Urinary bladder (tissue), 4 donors: Measurements from ENCODE around the gene SSNA1. TPM values are rescaled to one million over a fixed set of nuclear protein-coding genes. Genes with fewer than 3 reads are reported as not detected.

Experiments used
- DNase-seq: peaks from one replicate; pipeline ENCODE4 v3.0.0-alpha.2; 2015; ENCODE audit errors: extremely low spot score
- H3K27ac ChIP-seq: one replicate; pipeline ENCODE4 v1.5.1; 2013; ENCODE audit warnings: low read depth, mild to moderate bottlenecking, moderate library complexity
- H3K36me3 ChIP-seq: one replicate; pipeline ENCODE4 v1.6.1; 2013; ENCODE audit warnings: mild to moderate bottlenecking, moderate library complexity; ENCODE audit not compliant: insufficient read depth
- H3K4me1 ChIP-seq: one replicate; pipeline ENCODE4 v1.6.1; 2013; ENCODE audit warnings: mild to moderate bottlenecking, moderate library complexity; ENCODE audit not compliant: insufficient read depth
- H3K4me3 ChIP-seq: one replicate; pipeline ENCODE4 v1.5.1; 2013; ENCODE audit warnings: low read depth, low read length
- WGBS: extraction: QIAGEN DNeasy Blood & Tissue Kit; methylation state at CpG from one replicate; pipeline ENCODE4 v1.1.7; 2013; 5-methylcytosine and 5-hydroxymethylcytosine counted together
- polyA plus RNA-seq: library from polyadenylated mRNA; stranded (reverse); fragments of 200-250 nt; gene quantifications from one replicate; pipeline ENCODE4 v1.2.3, GENCODE V29; 2013
- total RNA-seq: library from RNA; depleted of rRNA; stranded (reverse); fragments of >200 nt; gene quantifications from one replicate; pipeline ENCODE4 v1.2.3, GENCODE V29; 2014
- donor health status: healthy with polysubstance abuse.
- donor health status: healthy.

SSNA1 gene
- total and polyA plus RNA-seq, 2 donors = 21.4 to 94.1 TPM

GRCh38 chr9:137217276-137218211 lies 29.1 kb downstream of the SSNA1 start:
- no peak overlapping the region for H3K4me3 ChIP-seq
- no peak for DNase-seq
- no peaks in the 10 kb centered on the region for H3K4me1 ChIP-seq
- 61% methylated on average over 36 of the region's 36 CpGs for WGBS
- no peaks in the 10 kb centered on the region for H3K36me3 ChIP-seq
- peak overlapping the region; percentile 64 for H3K27ac ChIP-seq

DNA sequence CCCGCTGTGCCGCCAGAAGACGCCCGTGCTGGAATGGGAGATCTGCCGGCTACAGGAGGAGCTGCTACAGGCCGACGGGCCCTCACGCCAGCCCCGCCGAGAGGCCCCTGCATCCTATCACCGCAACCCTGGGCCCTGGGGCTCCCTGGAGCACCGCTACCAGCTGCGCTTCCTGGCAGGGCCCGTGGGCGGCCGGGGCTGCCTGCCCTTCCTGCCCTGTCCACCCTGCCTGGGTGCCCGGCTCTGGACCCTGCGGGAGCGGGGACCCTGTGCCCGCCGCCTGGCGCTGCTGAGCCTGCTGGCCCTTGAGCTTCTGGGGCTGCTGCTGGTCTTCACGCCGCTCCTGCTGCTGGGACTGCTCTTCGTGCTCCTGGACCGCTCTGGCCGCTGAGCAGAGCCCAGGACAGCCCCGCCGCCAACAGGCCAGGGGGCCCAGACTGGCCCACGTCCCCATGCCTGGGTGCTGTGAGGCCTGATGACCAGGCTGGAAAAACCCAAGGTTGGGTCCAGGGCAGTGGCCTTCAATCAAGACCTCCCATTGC lies 29.8 kb downstream of the SSNA1 start:
- Histone ChIP-seq H3K36me3 (no peaks in the 10 kb centered on the region), H3K4me3 (no peak overlapping the region), H3K4me1 (no peaks in the 10 kb centered on the region), H3K27ac (no peak overlapping the region)
- no peak for DNase-seq
- WGBS = 89% methylated on average over 30 of the region's 30 CpGs

DNA sequence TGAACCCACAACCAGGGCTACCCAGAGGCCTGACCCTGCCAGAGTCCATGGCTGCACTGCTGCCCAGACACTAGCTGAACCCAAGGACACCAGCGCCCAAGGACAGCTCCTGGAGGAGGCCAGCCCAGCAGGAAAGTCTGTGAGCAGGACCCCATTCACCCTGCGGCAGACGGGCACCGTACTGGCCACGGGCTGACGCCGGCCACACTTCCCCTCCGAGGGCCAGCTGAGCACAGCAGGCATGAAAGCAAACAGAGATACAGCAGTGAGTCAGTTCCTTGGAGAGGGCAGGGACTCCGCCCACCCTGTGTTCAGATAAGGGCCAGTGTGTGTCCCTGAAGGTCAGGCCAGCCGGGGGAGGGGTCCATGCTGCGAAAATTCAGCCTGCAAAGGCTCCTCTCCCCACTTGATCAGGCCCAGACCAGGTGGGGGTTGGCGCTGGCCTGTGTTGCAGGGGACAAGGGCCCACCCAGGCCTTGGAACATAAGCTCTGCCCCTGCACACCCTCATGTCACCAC lies 30.3 kb downstream of the SSNA1 start:
- DNase-seq = no peak
- H3K27ac ChIP-seq = no peak overlapping the region
- no peaks in the 10 kb centered on the region for H3K4me1 ChIP-seq
- H3K36me3 ChIP-seq = no peaks in the 10 kb centered on the region
- no peak overlapping the region for H3K4me3 ChIP-seq
- WGBS = 72% methylated on average over 12 of the region's 12 CpGs

DNA sequence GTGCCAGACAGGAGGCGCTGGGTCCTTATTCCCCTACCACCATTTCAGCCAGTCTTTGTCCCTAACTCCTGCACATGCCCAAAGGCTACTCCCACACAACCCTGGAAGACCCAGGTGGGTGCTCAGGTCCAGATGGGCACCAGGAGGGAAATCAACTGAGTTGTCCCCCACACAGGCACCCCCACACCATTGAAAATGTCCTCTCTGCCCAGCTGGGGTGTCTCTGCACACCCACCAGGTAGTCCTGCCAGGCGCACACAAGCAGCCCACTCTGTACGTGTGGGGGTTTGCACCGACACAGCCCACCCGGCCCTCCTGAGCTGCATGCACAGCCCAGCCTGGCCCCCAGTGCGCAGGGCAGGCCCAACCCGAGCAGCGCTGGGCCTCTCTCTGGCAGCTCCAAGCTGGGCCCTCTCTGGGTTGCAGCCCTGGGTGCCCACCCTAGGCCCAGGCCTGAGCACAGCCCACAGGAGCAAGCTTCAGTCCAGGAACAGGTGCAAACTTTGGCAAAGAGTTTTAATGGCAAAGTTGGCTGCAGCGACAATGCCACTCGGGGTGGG lies 31.4 kb downstream of the SSNA1 start:
- no peak overlapping the region for H3K27ac ChIP-seq
- H3K4me3 ChIP-seq = no peak overlapping the region
- DNase-seq = no peak
- WGBS = 91% methylated on average over 10 of the region's 10 CpGs
- H3K4me1 ChIP-seq = peaks cover 2% of the 10 kb centered on the region
- H3K36me3 ChIP-seq = no peaks in the 10 kb centered on the region

GRCh38 chr9:137220317-137221094 lies 32.0 kb downstream of the SSNA1 start:
- 89% methylated on average over 52 of the region's 52 CpGs for WGBS
- no peak overlapping the region for H3K4me3 ChIP-seq
- no peaks in the 10 kb centered on the region for H3K36me3 ChIP-seq
- peaks cover 2% of the 10 kb centered on the region for H3K4me1 ChIP-seq
- DNase-seq = no peak
- no peak overlapping the region for H3K27ac ChIP-seq

GRCh38 chr9:137221095-137221505 lies 32.6 kb downstream of the SSNA1 start:
- Histone ChIP-seq H3K4me1 (peaks cover 2% of the 10 kb centered on the region), H3K4me3 (no peak overlapping the region), H3K27ac (no peak overlapping the region), H3K36me3 (no peaks in the 10 kb centered on the region)
- WGBS = 70% methylated on average over 14 of the region's 14 CpGs
- no peak for DNase-seq

DNA sequence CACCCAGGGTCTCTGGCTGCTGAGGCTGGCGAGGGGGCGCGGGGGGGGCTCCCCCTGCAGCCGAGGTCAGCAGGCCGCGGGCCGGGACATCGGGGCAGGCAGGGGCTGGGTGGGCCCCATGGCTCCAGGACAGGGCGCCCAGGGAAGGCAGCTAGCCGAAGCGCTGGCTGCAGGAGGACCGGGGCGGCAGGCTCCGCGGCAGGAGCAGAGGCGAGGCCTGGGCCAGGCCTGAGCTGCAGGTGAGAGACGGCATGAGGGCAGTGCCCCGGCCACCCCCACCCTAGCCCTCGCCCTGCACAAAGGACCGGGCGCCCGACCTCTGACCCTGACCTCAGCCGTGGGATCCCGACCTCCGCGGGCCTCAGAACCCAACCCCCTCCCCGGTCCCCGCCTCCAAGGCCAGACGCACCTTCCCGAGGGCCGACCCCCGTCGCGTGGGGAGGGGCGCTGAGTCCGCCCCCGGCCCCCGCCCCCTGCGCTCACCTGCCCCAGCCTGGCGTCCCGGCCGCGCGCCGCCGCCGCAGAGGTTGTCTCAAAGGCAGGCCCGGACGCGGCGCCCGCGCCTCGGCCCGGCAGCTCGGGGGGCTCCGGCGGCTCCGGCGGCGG lies 33.1 kb downstream of the SSNA1 start:
- DNase-seq = no peak
- H3K36me3 ChIP-seq = no peaks in the 10 kb centered on the region
- H3K4me3 ChIP-seq = peak overlapping the region; percentile 49
- no peak overlapping the region for H3K27ac ChIP-seq
- 5% methylated on average over 61 of the region's 61 CpGs for WGBS
- peaks cover 2% of the 10 kb centered on the region for H3K4me1 ChIP-seq

DNA sequence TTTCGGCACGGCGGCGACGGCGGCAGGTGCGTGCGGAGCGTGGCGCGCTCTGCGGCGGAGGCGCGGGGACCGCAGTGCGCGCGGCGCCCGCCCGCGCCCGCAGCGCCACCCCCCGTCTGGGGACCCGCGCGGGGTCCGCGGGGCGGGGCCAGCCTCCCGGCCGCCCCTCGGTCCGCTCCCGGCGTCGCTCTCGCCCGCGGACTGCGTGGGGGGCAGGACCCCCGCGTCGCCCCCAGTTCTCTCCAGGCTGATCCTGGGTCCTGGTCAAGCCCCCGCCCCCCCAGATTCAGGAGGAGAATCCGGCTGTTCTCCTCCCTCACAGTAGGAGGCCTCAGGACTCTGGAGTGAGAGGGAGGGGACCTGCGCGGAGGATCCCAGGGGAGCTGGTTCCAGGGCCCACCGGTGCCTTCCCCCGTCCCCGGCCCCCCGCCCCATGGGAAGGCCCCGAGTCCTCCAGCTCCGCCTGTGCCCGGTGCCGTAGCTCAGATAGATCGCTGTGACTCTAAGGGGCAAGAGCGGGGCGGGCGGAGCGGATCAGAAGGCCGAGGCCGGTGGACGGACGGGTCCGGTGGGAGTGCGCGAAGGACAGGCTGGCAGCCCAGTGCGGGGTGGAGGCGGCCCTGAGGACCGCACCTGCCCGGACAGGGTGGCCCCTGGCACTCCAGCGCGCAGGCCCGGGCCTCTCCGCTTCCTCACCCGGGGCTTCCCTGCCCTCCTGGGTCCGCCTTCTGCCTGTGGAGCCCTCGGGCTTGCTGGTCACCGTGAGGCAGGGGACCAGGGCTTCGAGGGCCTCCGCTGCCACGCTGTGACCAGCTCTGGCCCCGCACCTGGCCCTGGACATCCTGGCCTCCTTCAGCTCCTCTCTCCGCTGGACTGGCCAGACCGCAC lies 34.0 kb downstream of the SSNA1 start, which contains the start of gene RNF208:
Gene RNF208 (minus strand): TSS at position 51 of the 888 bp plus-strand sequence. CDS start 1,028 bp downstream, outside the sequence.
- 4% methylated on average over 85 of the region's 88 CpGs for WGBS
- Histone ChIP-seq H3K4me3 (peak within 1 kb of the TSS; percentile 49), H3K27ac (peak within 1 kb of the TSS; percentile 25), H3K4me1 (peaks cover 2% of the 10 kb centered on the region), H3K36me3 (no peaks in the 10 kb centered on the region)
- DNase-seq = no peak

- Histone ChIP-seq H3K27ac (peak overlapping the region; percentile 93), H3K36me3 (no peaks in the 10 kb centered on the region), H3K4me1 (peaks cover 2% of the 10 kb centered on the region), H3K4me3 (peak overlapping the region; percentile 49)
- peak; percentile 95 for DNase-seq
- WGBS = 1% methylated on average over 63 of the region's 63 CpGs
These were observed 34.8 kb downstream of the SSNA1 start for GRCh38 chr9:137223078-137223970.

GRCh38 chr9:137224830-137225694 lies 36.6 kb downstream of the SSNA1 start, which contains the start of gene CYSRT1:
Gene CYSRT1 (plus strand): TSS chr9:137225174. CDS start chr9:137225622, 448 bp downstream.
- no peak within 1 kb of the TSS for H3K4me3 ChIP-seq
- whole genome bisulfite sequencing = 51% methylated on average over 23 of the region's 23 CpGs
- no peak for DNase-seq
- no peak within 1 kb of the TSS for H3K27ac ChIP-seq
- H3K4me1 ChIP-seq = peaks cover 2% of the 10 kb centered on the region
- H3K36me3 ChIP-seq = no peaks in the 10 kb centered on the region
